Measurements from ENCODE around the gene GPBP1L1.

DNA sequence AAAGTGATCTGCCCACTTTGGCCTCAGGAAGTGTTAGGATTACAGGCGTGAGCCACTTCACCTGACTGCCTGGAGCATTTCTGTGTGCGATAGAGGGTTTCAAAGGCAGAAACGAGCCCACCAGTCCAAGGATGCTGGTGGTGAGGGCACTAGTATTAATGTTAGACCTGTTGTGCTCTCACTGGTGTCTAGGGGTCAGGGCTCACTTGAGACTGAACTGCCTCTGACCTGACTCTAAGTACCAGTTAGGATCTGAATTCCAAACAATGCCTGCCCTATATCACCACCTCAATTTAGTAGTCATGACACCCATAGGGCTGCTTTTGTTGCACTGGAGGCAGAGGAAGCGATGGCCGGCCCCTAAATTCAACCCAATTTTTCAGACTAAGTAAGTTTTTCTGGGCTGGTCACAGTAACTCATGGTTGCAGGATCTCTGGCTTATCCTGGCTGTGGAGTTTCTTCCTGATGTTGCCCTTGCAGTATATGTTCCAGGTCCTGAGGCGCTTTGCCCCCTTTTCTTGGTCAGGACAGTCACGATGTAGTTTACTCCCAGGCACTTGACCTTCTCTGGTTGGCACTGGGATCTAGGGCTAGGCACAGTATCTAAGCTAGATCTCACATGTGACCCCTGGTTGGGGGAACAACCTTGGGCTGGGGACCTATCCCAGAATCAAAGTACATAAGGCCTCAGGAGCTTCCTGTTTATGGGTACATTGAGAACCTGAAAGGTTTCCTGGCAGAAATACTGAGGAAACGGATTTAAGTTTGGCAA, 67.0 kb downstream of the GPBP1L1 start:
- TF ChIP-seq, protein P1, sequence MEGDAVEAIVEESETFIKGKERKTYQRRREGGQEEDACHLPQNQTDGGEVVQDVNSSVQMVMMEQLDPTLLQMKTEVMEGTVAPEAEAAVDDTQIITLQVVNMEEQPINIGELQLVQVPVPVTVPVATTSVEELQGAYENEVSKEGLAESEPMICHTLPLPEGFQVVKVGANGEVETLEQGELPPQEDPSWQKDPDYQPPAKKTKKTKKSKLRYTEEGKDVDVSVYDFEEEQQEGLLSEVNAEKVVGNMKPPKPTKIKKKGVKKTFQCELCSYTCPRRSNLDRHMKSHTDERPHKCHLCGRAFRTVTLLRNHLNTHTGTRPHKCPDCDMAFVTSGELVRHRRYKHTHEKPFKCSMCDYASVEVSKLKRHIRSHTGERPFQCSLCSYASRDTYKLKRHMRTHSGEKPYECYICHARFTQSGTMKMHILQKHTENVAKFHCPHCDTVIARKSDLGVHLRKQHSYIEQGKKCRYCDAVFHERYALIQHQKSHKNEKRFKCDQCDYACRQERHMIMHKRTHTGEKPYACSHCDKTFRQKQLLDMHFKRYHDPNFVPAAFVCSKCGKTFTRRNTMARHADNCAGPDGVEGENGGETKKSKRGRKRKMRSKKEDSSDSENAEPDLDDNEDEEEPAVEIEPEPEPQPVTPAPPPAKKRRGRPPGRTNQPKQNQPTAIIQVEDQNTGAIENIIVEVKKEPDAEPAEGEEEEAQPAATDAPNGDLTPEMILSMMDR (IDR thresholded peaks at IDR 0.05): no peak
- TF ChIP-seq, protein P2, sequence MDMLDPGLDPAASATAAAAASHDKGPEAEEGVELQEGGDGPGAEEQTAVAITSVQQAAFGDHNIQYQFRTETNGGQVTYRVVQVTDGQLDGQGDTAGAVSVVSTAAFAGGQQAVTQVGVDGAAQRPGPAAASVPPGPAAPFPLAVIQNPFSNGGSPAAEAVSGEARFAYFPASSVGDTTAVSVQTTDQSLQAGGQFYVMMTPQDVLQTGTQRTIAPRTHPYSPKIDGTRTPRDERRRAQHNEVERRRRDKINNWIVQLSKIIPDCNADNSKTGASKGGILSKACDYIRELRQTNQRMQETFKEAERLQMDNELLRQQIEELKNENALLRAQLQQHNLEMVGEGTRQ (IDR thresholded peaks at IDR 0.05; ENCODE audit: borderline replicate concordance, low read depth, low read length): no peak
- TF ChIP-seq EZH2phosphoT487 (IDR thresholded peaks at IDR 0.05; ENCODE audit: borderline replicate concordance, low read depth) (no peak), EP300 (IDR thresholded peaks at IDR 0.05; ENCODE audit: borderline replicate concordance in 1 of 2, low read depth in 1 of 2, low read length in 1 of 2) (no peak), RFX5 (IDR thresholded peaks at IDR 0.05; ENCODE audit: low read length) (no peak)
- TF ChIP-seq, protein P3, sequence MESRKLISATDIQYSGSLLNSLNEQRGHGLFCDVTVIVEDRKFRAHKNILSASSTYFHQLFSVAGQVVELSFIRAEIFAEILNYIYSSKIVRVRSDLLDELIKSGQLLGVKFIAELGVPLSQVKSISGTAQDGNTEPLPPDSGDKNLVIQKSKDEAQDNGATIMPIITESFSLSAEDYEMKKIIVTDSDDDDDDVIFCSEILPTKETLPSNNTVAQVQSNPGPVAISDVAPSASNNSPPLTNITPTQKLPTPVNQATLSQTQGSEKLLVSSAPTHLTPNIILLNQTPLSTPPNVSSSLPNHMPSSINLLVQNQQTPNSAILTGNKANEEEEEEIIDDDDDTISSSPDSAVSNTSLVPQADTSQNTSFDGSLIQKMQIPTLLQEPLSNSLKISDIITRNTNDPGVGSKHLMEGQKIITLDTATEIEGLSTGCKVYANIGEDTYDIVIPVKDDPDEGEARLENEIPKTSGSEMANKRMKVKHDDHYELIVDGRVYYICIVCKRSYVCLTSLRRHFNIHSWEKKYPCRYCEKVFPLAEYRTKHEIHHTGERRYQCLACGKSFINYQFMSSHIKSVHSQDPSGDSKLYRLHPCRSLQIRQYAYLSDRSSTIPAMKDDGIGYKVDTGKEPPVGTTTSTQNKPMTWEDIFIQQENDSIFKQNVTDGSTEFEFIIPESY (IDR thresholded peaks at IDR 0.05; ENCODE audit: borderline replicate concordance, low read depth): no peak
- TF ChIP-seq, protein P4, sequence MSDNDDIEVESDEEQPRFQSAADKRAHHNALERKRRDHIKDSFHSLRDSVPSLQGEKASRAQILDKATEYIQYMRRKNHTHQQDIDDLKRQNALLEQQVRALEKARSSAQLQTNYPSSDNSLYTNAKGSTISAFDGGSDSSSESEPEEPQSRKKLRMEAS (IDR thresholded peaks at IDR 0.05; ENCODE audit: low read depth): no peak
